Brain pericyte (primary cell): ENCODE data around the gene RBM19.

Experiments used
- DNase-seq: peaks from one replicate; pipeline ENCODE4 v3.0.0-alpha.2; 2012; ENCODE audit warnings: low read depth, low spot score

Gene RBM19

DNA sequence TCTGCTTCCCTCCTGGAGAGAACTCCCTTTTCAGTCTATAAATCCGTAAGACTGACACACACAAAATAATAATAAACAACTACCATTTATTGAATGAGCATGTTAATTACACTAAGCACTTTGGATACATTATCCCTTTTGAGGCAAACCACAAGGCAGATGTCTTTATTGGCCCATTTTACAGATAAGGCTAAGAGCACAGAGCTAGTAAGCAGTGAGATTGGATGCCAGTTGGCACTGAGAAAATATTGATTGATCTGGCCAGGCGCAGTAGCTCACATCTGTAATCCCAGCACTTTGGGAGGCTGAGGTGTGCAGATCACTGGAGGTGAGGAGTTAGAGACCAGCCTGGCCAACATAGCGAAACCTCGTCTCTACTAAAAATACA lies 21.9 kb upstream of the RBM19 start:
- DNase-seq, result no peak

DNA sequence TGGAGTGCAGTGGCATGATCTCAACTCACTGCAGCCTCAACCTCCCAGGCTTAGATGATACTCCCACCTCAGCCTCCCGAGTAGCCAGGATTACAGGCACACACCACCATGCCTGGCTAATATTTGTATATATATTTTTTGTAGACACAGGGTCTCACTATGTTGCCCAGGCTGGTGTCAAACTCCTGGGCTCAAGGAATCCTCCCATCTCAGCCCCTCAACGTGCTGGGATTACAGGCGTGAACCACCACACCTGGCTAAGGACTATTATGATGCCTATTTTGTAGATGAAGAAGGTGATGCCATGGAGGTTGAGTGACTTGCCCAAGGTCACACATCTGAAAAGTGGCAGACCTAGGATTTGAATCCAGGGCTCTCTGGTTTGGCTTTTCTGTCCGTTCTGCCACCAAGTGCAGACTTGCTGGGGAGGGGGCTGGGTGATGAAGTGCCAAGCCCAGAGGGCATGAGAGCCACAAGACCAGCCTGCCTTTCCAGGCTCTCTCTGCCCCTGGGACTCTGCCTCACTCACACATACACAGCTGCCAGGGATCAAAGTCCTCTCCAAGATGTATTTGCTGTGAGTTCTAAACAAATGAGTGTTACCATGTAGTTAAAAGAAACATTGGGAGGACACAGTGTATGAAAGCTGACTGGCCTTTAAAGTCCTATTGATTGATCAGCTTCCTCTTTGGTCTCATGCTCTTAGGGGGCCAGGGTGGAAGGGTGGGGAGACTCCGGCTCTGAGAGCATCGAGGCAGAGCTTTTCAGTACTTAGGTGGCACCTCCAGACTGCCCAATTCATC lies 21.3 kb upstream of the RBM19 start:
- no peak for DNase-seq

DNA sequence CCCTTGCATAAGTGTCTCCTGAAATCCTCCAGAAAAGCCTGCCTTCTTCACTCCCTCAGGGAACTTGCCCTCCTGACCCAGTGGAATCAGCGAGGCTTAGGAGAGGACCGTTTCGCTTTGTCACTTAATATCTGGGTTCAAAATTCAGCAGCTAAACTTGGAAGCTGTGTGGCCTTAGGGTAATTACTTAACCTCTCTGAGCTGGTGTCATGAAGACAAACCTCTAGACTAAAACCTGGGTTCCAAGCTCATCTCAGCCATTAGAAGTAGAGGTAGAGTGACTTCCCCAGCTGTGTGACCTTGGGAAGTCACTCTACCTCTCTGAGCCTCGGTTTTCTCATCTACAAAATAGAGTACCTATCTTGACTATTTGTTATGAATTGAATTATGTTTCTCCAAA lies 18.3 kb upstream of the RBM19 start:
- no peak for DNase-seq

DNA sequence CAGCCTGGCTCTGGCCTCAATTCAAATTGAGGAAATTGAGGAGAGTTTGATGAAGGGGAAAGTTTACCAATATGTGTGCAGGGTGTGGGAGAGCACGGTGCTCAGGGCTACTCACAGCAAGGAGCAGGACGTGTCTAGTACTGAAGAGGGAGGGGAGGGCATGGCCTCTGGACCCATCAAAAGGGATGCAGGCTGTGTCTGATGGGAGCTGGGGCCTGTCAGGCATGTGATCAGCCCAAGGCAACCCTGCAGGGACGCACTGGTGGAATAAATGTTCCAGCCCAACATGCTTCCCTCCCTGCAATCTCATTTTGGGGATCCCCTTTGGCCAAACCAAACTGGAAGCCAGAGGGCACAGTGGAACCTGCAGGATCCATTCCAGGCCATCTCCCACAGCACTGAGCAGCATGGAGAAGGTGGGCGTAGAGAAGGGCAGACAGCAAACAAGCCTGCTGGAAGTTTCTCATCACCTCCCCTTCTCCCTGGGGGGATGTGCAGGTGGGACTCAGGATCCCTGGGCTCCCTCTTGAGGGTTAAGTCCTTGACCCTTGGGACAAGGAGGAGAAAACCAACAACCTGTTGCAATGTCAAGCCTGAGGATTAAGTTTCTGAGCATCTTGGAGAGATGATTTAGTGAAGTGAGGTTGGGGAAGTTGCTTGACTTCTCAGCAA lies 17.8 kb upstream of the RBM19 start:
- DNase-seq, result no peak

DNA sequence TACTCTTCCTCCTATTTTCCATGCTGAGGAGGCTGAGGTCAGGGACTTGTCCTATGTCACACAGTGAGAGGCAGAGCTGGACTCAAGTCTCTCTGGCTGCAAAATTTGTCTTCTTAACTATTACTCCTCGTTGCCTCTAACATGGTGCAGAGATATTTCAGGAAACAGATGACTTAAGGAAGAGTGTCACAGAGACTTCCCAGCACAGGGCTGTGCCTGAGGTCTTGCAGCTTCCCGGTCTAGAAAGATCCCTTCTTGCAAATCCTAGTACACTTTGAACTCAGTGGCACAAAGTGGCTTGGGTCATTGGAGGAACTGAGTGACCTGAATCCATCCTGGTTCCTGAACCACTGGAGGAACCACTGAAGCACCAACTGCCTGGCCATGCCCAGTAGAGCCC lies 17.1 kb upstream of the RBM19 start:
- no peak for DNase-seq

DNA sequence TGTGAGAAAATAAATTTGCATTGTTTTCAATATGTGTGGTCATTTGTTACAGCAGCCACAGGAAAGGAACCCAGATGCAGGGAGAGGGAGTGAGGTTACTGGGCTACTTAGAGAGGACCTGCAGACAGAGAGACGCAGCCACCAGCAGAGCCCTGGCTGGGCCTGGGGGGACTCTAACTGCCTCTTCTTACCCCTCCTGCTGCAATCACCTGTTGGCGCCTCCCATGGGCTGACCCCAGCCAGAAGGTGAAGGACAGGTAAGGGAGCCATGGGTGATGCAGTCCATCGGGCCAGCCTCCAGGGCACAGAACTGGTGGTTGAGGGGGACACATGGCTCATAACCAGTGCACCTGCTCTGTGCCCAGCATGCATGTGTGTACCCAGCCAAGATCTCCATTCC lies 15.8 kb upstream of the RBM19 start:
- no peak for DNase-seq

DNA sequence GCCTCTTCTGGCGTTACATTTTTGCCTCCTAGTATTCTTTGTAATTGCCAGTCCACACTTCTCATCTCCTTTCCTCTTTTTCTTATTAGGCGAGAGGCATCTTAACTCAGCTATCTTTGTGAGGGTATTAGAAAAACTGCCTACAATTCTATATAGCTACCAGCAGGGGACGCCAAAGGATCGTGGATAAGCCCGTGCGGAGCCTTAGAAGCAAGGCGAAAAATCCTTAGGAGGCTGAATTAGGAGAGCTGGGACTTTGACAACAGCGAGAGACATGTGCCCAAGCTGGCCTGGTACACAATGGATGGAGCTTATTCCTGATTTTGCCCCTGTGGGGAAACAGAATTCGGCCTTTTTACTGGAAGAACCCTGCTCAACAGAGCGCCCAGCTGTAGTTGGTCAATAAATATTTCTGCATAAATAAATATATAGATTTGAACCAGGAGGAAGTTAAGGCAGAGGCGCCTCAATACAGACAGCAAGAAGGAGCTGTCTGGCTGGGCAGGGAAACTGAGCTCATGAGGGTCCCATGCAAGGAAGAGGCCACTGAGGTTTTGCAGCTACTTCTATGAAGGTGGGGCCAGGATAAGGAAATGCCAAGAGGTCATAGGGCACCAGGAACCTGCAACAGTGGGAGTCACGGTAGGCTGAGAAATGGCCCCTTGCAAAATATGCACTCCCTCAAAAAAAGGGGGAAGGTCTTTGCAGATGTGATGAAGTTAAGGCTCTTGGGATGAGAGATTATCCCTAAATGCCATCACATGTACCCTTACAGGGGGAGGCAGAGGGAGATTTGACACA lies 14.6 kb upstream of the RBM19 start:
- no peak for DNase-seq

DNA sequence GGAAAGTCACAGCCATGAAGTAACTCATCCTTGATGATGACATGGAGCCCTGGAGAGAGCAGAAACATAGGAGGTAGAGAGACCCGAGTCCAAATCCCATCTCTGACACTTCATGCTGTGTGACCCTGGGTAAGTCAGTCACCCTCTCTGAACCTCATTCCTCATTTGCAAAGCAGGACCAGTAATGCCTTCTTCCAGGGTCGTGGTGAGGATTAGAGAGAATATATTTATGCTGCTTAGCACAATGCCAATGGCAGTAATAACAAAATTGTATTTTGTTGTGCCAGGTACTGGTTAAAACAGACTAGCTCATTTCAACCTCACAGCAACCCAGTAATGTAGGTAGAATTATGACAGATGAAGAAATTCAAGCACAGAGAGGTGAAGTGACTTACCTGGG lies 13.9 kb upstream of the RBM19 start:
- no peak for DNase-seq

DNA sequence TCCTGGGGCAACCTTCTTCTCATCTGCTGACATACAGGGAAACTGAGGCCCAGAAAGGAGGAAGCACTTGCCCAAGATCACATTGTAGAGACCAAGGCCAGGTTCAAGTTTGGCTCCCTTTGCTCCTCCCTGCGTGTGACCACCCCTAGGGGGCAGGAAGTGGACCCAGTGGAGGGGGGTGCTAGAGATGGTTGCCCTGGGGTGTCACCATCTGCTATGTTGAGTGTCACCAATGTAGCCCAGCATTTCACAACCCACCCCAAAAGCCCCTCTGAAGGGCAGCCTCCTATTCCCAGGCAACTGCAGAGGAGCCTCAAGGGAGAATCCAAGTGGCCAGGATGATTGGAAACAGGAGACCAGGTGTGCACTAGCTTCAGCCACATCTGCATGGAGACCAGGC lies 12.0 kb upstream of the RBM19 start:
- no peak for DNase-seq

DNA sequence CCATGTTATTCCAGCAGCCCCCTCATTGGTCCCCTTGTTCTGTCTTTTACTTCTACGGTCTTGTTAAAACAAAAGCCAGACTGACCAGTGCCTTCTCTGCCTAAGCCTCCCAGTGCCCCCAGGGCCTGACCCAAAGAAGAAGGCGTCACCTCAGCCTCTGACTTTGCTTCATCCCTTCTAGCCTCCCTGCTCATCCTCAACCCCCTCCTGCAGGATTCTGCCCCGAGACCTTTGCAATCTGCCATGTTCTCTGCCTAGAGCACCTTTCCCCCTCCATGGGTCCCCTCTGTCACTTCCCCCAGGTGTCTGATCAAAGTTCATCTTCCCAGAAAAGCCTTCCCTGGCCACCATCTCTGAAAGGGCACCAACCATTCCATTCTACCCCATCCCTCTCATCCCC lies 7.9 kb upstream of the RBM19 start:
- DNase-seq, result no peak

DNA sequence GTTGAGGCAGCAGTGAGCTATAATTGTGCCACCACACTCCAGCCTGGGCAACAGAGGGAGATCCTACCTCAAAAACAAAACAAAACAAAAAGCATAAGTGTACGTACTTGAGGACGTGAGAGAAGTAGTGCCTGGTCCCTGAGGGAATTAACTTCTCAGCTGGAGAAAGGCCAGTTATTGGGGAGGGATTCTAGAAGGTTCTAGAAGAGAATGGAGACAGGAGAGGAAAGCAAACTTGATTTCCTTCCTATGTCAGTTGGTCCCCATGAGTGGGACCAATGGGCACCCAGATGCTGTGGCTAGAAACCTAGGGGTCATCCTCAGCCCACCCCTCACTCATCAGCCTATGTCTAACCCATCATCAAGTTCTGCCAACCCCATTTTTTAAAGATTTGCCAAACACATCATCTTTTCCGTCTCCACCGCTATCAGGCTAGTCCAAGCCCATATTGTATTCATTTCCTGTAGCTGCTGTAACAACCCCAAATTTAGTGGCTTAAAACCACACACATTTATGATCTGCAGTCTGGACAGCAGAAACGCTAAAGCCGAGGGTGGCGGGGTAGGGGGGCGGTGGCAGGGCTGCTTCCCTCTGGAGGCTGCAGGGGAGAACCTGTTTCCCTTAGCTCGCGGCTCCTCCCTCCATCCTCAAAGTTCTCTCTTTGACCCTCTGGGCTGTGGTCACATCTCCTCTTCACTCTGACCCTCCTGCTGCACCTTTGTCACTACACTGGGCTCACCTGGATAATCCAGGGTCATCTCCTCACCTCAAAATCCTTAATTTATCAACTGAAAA lies 7.2 kb upstream of the RBM19 start:
- DNase-seq, result no peak

DNA sequence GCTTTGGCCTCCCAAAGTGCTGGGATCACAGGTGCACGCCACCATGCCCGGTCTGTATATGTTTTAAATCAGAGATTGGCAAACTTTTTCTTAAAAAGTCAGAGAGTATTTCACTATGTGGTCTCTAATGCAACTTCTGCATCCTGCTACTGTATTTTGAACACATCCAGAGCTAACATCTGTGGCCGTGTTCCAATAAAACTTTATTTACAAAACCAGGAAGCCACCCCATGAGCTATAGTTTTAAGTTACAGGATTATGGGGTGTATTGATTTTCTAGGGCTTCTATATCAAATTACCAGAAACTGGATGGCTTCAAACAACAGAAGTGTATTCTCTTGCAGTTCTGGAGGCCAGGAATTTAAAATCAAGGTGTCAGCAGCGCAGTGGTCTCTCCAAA lies 5.3 kb upstream of the RBM19 start:
- no peak for DNase-seq

DNA sequence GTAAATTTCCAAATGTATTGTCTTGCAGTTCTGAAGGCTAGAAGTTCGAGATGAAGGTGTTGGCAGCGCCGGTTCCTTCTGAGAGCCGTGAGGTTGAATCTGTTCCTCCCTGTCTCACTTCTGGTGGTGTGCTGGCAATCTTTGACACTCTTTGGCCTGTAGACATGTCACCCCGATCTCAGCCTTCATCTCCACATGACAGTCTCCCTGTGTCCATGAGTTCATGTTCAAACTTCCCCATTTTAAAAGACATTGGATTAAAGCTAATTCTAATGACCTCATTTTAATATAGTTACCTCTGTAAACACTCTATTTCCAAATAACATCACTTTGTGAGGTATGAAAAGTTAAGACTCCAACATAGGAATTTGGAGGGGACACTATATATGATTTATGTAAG lies 4.1 kb upstream of the RBM19 start:
- DNase-seq, result no peak

DNA sequence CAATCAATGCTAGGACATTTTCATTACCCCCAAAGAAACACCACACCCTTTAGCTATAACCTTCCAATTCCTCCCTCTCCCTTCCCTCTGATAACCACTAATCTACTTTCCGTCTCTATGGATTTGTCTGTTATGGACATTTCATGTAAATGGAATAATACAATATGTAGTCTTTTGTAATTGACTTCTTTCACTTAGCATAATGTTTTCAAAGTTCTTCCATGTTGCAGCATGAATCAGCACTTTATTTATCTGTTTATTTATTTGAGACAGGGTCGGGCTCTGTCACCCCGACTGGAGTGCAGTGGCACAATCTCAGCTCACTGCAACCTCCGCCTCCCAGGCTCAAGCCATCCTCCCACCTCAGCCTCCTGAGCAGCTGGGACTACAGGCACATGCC lies 1.2 kb upstream of the RBM19 start:
- no peak for DNase-seq

DNA sequence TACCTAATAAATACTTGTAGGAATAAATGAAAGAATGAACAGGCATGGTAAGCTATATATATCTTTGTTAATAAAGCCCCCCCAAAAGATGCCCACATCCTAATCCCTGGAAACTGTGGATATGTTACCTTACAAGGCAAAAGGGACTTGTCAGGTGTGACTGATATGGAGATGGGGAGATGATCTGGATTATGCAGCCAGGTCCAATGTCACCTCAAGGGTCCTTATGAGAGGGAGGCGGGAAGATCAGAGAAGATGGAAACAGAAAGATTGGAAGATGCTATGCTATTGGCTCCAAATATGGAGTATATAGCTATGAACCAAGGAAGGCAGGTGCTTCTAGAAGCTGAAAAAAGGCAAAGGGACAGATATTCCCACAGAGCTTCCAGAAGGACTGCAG lies 3.4 kb downstream of the RBM19 start:
- no peak for DNase-seq

DNA sequence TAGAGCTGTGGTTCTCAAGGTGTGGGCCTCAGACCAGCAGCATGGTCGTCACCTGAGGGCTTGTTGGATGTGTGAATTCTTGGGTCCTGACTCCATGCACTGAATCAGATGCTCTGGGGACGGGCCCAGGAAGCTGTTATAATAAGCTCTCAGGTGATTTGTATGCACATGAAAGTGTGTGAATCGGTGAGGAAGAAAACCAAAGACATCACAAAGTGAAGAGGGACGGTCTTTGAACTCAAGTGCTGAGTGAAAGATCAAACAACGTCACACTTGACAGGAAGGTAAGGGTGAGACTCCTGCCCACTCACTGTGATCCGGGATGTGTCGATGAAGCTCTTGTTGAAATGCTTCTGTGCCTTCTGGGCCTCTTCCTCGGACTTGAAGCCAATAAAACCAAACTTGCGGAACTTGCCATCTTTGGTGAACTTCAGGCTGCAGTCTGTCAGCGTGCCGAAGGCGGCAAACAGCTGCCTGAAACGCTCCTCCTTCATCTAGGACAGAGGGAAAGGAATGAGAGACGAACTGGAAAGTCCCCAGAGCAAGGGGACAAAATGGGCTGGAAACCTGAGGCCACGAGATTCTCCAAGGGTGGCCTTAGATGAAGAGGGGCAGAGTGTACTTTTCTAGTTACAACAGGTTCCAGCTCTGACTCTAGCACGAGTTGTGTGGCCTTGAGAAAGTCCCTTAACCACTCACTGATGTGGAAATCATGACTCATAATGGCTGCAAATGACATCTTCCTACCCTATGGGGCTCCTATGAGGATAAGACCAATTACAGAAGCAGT lies 4.0 kb downstream of the RBM19 start:
- no peak for DNase-seq

DNA sequence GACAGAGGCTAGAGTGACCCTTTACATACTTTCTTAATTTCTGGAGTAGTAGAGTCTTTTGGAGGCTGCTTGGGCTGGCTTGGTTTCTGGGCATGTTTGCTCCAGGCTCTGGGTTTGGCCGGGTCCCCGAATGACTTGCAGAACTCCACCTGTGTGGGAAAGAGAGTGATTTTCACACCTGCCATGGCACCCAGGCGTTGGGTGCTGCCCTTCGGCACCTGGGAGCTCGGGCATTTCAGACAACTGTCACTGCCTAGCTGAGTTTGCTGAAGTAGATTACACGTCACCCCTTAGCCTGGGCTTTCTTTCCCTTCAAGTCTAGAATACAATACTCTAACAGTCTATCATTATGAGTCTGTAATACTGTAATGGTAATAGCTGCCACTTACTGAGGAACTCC lies 6.1 kb downstream of the RBM19 start:
- no peak for DNase-seq

DNA sequence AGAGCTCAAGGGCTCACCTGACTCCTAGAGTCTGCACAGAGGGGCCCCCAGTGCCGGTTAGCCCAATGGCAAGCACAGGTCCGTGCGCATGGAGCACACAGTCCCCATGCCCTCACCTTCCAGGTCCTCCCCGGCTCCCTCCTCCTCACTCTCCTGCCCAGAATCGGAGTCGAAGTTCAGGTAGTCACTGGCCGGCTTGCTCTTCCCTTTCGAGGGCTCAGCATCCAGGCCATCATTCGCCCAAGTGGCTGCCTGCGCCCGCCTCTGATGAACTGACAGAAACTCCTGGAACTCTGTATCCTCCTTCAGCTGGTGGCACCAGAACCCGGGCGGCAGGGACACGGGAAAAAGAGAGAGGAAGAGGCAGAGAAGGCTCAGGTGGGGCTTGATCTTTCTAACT lies 7.0 kb downstream of the RBM19 start:
- no peak for DNase-seq

DNA sequence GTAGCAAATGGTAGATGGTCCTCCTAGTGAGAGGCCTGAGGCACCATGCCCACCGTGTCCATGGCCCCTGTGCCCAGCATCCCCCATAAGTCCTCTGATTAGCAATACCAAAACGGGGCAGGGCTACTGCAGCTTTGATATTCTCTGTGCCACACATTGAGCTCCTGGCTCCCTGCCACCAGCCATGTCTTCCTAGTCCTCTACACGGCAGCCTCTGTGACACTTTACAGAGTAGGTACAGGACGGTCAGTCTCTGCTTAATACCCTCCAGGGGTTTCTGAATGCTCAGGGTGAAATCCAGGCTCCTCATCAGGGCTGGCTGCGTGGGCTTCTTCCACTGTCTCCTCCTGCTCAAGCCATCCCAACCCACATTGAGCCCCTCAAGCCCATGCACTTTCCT lies 8.0 kb downstream of the RBM19 start:
- no peak for DNase-seq

DNA sequence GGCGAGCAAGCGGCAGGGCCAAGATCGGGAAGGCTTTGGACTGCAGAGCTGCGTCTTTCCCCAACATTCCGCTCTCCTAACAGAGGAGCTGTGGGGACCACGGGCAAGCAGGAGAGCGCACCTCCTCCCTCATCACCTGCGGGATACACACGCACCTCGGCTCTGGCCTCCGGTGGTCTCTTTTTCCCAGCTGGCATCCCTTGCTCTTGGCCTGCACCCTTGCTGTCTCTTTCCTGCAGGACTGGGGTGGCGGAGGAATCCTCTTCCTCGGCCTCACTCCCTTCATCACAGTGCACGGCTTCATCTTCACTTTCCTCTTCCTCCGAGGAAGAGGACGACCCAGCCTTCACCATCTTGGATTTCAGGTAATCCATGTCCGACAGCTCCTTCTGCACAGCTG lies 8.5 kb downstream of the RBM19 start:
- DNase-seq, result no peak
